HG03354 (cell line): ENCODE measurements around the gene MROH7.

ENCODE experiments used
- ATAC-seq: cut with Tn5 transposase; IDR thresholded peaks from one replicate; pipeline ENCODE4 v1.9.1; 2021; ENCODE audit warnings: mild to moderate bottlenecking; ENCODE audit not compliant: unreplicated experiment, poor library complexity, severe bottlenecking

Gene MROH7

GRCh38 chr1:54640863-54641836 is at the start of gene MROH7:
MROH7 (plus strand) TSS chr1:54641786; CDS start chr1:54652927, 11,141 bp downstream.
- no peak for ATAC-seq

- no peak for ATAC-seq
Measured at GRCh38 chr1:54593571-54594160, 47.9 kb upstream of the MROH7 start.

- ATAC-seq = no peak
Measured at GRCh38 chr1:54594463-54594862, 47.1 kb upstream of the MROH7 start.

- no peak for ATAC-seq
Measured at GRCh38 chr1:54595956-54596498, 45.6 kb upstream of the MROH7 start.

GRCh38 chr1:54596756-54597155 is 44.8 kb upstream of the MROH7 start:
- no peak for ATAC-seq

- no peak for ATAC-seq
Measured at GRCh38 chr1:54597455-54598030, 44.0 kb upstream of the MROH7 start.

- no peak for ATAC-seq
Measured at GRCh38 chr1:54599211-54599823, 42.3 kb upstream of the MROH7 start.

- no peak for ATAC-seq
Measured at GRCh38 chr1:54600947-54601721, 40.5 kb upstream of the MROH7 start.

- ATAC-seq = no peak
Measured at GRCh38 chr1:54601730-54602129, 39.9 kb upstream of the MROH7 start.

GRCh38 chr1:54602554-54602953 is 39.0 kb upstream of the MROH7 start:
- no peak for ATAC-seq

GRCh38 chr1:54603241-54603640 is 38.3 kb upstream of the MROH7 start:
- ATAC-seq = no peak

- ATAC-seq = no peak
Measured at GRCh38 chr1:54604051-54604450, 37.5 kb upstream of the MROH7 start.

GRCh38 chr1:54604572-54605370 is 36.8 kb upstream of the MROH7 start:
- no peak for ATAC-seq

GRCh38 chr1:54606096-54606989 is 35.2 kb upstream of the MROH7 start:
- ATAC-seq = no peak

GRCh38 chr1:54606990-54607325 is 34.6 kb upstream of the MROH7 start:
- no peak for ATAC-seq

- ATAC-seq = no peak
Measured at GRCh38 chr1:54607821-54608565, 33.6 kb upstream of the MROH7 start.
